ENCODE data around the gene FYCO1.

DNA sequence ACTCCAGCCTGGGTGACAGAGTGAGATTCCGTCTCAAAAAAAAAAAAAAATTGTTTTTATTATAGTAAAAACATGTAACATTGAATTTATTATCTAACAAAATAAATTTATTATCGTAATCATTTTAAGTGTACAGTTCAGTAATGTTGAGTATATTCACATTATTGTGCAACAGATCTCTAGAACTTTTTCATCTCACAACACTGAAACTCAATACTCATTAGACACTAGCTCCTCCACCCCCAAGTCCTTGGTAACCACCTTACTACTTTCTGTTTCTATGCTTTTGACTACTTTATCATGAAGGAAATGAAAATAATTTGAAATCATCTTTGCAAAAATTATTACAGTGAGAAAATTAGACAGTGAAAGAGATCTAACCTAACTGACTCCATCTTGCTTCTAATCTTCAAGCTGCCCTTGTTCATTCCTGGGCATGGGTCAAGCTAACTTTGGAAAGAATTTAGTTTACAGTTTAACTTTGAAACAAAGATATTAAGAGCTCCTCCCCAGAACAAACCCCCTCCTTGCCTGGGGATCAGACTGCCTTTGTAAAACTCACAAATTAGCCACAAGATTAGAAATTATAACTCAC lies 15.0 kb upstream of the FYCO1 start:
- TF ChIP-seq, protein P1, sequence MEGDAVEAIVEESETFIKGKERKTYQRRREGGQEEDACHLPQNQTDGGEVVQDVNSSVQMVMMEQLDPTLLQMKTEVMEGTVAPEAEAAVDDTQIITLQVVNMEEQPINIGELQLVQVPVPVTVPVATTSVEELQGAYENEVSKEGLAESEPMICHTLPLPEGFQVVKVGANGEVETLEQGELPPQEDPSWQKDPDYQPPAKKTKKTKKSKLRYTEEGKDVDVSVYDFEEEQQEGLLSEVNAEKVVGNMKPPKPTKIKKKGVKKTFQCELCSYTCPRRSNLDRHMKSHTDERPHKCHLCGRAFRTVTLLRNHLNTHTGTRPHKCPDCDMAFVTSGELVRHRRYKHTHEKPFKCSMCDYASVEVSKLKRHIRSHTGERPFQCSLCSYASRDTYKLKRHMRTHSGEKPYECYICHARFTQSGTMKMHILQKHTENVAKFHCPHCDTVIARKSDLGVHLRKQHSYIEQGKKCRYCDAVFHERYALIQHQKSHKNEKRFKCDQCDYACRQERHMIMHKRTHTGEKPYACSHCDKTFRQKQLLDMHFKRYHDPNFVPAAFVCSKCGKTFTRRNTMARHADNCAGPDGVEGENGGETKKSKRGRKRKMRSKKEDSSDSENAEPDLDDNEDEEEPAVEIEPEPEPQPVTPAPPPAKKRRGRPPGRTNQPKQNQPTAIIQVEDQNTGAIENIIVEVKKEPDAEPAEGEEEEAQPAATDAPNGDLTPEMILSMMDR (IDR thresholded peaks at IDR 0.05; ENCODE audit: borderline replicate concordance, extremely low read depth, low read length, poor library complexity, severe bottlenecking): no peak
- TF ChIP-seq EZH2 (IDR thresholded peaks at IDR 0.05; ENCODE audit: borderline replicate concordance, low read depth, low read length, severe bottlenecking): no peak

Measured in DND-41 (cell line).